Body of pancreas (tissue), 4 donors: ENCODE results near the gene SLC6A8.
A peak's percentile ranks its signal among the peaks of the same experiment; 100 is the strongest.

Source experiments
- POLR2A ChIP-seq, 3 donors: fragments of 450-650 bp; IDR thresholded peaks; one replicate each; pipeline ENCODE4 v1.6.1; 2016; ENCODE audit warnings: antibody characterized with exemption in 3 of 3, mild to moderate bottlenecking in 2 of 3
- TF ChIP-seq, protein P1 (sequence below), 7 experiments: fragments of 450-650 bp in 4 of 7; fragments of 200-600 bp in 3 of 7; sonication (generic) in 3 of 7; IDR thresholded peaks; one replicate each; pipeline ENCODE4 v1.5.1; 2016 to 2019; ENCODE audit warnings: antibody characterized with exemption in 7 of 7

DNA sequence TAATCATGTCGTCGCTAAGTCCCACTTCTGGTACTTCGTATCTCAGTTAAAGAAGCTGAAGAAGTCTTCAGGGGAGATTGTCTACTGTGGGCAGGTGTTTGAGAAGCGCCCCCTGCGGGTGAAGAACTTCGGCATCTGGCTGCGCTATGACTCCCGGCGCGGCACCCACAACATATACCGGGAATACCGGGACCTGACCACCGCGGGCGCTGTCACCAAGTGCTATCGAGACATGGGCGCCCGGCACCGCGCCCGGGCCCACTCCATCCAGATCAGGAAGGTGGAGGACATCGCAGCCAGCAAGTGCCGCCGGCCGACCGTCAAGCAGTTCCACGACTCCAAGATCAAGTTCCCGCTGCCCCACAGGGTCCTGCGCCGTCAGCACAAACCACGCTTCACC lies 25.5 kb upstream of the SLC6A8 start:
- TF ChIP-seq, protein P1, sequence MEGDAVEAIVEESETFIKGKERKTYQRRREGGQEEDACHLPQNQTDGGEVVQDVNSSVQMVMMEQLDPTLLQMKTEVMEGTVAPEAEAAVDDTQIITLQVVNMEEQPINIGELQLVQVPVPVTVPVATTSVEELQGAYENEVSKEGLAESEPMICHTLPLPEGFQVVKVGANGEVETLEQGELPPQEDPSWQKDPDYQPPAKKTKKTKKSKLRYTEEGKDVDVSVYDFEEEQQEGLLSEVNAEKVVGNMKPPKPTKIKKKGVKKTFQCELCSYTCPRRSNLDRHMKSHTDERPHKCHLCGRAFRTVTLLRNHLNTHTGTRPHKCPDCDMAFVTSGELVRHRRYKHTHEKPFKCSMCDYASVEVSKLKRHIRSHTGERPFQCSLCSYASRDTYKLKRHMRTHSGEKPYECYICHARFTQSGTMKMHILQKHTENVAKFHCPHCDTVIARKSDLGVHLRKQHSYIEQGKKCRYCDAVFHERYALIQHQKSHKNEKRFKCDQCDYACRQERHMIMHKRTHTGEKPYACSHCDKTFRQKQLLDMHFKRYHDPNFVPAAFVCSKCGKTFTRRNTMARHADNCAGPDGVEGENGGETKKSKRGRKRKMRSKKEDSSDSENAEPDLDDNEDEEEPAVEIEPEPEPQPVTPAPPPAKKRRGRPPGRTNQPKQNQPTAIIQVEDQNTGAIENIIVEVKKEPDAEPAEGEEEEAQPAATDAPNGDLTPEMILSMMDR (IDR thresholded peaks at IDR 0.05): peak in 6 of 7 experiments; percentile 17 to 49 (median 35)
- TF ChIP-seq POLR2A (IDR thresholded peaks at IDR 0.05): no peak
